GM18511 (cell line): ENCODE data around the gene TMEM255A.

Experiments used
- ATAC-seq: cut with Tn5 transposase; IDR thresholded peaks from one replicate; pipeline ENCODE4 v1.9.1; 2021; ENCODE audit warnings: mild to moderate bottlenecking, moderate library complexity; ENCODE audit not compliant: unreplicated experiment

TMEM255A gene

DNA sequence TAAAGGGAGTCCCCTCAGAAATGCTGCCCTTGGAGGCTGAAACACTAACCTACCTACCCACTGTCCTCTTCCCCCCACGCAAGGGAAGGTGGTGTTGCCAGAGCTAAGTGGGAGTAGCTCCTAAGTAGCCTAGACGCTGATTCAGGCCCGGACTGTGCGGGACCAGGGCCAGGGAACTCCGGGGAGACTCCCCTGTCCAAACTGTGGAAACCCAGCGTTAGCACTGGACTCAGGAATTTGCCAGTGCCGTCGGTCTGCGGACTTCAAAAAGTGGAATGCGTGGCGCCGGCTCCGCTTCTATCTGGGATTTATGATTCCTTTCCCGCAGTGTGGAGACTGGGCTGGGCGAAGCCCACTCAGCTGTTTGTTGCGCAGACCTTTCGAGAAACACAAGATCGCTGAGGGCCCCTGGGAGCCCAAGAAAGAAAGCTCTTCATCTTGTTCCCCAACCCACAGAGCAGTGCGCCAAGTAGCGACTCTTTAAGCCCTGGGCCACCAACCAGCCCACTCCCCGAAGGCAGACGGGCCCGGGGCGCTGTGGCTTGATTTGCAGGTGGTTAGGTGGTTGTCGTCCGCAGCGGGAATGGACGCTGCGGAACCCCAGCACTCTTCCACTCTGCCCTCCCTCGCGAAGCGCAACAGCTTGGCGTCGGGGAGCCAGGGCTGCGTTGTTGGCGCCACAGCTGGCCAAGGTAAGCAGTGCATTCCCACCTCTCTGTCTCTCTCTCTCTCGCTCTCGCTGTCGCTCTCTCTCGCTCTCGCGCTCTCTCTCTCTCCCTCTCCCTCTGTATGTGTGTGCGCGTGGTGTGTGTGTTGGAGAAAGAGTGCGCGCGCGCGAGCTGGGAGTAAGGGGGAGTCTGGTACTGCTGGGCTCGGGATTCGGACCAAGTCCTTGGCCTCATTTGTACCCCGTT is 2.0 kb downstream of the TMEM255A start:
- peak; percentile 93 for ATAC-seq

DNA sequence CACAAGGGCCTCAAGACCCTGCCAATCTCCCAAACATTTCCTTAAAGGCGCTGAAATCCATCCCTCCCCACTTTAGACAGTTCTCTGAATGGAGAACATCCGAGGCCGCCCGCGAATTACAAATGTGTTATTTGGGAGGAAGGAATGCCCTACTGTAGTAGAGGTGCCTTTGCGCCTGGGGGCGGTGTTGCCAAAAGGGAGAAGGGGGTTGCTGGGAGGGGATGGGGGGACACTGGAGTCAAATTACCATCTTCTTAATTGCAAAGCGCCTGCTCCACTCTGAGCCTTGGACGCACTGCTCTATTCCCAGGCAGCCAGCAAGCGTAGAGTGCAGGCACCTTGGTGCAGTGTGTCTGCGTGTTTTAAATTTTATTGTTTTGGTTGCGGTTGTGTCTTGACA is 2.7 kb downstream of the TMEM255A start:
- no peak for ATAC-seq

DNA sequence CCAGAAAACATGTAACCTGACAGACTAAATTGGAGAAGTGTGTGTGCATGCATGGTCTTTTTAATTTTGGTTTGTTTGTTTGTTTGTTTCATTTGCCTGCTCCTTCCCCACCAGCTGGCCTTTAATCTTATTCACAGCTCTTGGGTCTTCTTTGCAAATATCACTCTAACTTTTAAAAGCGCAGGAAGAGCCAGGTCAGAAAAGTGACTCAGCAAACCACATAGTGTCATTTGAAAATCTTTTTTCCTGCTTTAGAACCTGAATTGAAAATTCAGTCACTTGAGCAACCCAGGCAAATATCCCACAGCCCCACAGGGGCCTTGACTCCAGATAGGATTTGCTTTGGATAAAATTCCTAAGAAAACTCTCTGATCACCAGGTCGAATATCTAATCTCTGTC is 4.6 kb downstream of the TMEM255A start:
- ATAC-seq = no peak

DNA sequence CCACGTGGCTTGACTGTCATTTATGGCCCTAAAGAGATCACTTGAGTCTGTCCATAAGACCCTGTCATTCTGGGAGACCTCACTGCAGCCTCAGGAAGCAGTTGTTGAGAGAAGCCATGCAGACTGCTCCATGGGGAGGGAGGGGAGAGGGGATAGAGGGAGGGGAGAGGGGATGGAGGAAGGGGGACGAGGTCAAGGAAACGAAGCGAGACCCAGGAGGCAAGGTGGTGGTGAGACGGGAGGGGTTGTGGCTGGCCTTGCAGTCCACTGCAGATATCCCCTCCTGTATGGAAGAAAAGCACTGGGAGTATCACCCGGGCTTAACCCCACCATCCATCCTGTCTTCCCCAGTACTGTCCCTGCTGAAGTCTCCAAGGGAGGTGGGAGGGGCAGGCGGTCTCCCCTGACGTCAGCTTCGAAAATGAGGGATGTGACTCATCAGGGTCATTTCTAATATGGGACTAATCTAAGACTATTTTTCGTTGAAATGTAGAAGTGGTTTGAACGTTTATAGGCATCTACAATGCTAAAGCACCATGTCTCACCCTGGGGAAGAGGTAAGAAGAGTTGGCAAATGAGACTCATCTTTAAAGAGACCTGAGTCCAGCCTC is 5.6 kb downstream of the TMEM255A start:
- no peak for ATAC-seq

DNA sequence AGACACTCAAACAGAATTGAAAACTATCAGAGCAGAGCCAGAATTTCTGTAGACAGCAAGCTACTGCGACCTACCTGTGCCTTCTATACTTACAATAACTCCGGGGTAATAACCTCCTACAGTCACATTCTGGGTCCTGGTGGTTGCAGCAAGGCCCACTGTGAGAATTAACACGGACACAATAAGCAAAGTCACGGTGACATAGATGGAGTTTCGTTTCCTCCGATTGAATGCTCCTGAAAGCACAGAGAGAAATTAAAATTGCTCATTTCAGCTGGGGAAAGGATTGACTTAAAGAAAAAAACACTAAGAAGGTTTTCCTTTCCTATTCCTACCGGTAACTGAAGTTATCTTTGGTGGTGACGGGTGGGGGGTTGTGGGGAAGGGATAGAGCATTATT is 7.0 kb downstream of the TMEM255A start:
- ATAC-seq = peak; percentile 33

DNA sequence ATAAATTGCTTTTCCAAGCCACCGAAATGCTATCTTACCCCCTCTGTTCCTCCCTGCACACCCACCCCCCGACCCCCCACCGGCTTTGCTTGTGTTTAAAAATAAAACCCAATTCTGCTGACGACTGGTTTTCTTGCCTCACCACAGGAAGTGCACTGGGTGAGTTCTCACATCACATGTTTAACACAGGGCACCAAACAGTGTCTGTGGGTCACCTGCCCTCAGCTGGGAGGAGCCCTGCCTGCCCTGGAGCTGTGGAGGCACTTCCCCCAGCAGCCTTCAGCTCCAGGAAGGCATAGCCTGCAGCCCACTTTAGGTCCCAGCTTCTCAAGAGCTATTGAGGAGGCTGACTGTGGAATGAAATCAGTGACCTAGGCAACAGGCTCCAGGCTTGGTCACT is 8.8 kb downstream of the TMEM255A start:
- ATAC-seq = peak; percentile 93

DNA sequence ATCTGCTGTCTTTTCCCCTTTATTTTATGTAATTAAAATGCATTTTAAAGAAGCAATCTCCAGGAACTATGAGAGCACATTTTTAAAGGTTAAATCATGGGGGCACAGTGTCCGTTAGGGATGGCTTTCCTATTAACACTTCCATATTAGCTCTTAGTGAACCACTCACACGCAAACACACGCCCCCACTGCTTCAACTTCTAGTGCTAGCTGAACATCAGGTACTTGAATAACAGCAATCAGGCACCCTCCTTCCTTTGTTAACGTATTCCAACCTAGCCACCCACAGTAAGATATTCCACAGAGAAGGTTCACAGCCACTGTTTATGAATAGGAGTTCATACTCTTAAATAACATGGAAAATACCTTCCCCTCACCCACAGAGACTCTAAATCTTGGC is 9.3 kb downstream of the TMEM255A start:
- peak; percentile 26 for ATAC-seq

DNA sequence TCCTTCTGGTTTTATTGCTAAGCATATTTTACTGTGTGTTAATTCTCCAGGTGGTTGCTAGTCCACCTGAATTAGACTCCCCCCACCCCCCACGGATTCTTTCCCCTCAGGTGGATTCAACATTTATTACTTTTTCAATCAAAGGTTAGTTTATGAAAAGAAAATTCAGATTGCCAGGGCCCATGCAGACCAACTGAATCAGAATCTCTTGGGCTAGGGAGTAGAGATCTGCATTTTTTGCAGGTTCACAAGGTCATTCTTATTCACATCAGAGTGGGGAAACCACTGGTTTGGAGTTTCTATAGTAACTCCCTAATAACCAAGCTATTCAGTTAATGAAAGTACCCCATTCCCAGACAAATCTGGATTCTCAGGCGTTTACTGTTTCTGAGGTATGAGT is 9.8 kb downstream of the TMEM255A start:
- no peak for ATAC-seq

DNA sequence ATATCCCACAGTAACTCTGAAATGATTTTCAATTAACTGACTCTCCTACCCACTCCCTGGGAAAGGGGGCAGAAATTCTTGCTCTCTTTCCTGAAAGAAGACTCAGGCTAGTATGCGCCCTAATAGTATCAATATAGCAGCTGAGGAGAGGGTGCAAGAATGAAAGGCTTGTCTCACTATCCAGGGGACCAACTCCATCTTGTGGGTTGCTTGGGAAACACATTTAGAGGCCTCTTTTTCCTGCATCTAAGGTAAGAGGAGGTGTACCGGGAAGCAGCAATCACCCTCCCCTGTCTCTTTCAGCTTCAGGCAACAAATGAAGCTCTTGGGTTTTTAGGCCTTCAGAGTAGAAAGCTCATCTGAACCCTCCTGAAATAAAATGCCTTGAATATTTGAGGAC is 11.3 kb downstream of the TMEM255A start:
- ATAC-seq = no peak

DNA sequence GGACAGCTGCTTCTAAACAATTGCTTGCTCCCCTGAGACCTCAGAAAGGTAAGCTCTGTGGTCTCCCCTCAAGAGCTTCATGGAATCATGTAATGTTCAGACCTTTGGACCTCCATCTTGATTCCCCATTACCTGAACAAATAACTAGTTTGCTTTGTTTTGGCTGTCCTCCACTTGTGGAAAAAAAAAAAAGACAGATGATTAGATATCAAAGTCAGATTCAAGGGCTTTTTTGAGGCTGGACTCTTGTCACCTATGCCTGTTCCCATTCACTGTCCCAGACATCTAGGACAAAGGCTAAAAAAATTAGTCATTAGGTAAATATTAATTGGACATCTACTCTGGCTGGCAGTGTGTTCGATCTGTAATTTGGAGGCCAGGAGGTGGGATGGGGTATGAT is 13.3 kb downstream of the TMEM255A start:
- ATAC-seq = no peak

DNA sequence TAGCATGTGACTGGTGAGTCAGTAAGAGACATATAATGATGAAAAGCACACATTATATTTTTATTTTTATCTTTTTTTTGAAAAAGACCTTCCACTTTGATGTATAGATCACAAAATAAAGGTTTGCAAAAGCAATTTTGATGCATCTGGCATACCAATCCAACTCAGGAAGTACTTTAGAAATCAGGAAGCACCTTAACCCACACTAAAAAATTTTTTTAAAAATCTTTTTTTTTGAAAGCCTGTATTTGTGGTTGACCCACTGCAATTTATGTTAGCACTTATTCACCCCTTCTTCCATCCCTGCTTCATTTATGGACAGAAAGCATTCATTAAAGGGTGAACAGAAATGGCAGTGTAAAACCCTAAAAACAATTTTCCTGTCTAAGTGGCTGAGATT is 16.6 kb downstream of the TMEM255A start:
- no peak for ATAC-seq

DNA sequence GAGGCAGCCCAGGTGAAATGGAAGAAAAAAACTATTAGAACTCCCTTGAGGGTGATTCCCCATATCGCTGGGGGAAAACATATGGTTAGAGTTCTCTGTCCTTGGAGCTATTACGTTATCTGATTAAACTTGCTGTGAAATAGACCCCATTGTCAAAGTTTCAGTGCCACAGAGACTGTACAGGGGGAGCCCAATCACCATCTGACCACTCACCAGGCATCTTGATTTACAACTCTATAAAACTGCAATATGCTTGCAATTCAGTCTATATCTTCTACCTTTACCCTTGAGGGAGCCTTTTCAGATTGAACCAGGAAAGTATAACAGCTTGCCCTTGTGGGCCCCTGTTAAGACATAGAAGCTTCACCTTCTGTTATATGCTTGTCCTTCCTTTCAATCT is 18.2 kb downstream of the TMEM255A start:
- ATAC-seq = no peak

DNA sequence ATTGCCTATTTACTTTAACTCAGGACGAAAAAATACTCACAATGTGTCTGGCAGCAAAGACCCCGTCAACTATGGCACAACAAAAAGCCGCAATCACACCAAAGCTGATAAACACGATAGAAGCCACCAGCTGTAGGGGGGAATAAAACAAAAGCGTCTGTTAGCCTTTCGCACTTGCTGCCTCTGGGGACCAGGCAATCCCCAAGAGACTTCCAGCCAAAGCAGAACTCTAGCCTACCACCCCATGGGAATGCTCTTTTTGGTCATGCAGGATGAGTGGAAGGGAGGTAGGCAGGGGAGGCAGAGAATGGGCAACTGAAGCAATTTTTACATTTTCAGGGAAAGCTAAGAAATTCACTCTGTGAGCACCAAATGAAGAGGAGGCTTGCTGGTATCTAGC is 20.1 kb downstream of the TMEM255A start:
- ATAC-seq = no peak

DNA sequence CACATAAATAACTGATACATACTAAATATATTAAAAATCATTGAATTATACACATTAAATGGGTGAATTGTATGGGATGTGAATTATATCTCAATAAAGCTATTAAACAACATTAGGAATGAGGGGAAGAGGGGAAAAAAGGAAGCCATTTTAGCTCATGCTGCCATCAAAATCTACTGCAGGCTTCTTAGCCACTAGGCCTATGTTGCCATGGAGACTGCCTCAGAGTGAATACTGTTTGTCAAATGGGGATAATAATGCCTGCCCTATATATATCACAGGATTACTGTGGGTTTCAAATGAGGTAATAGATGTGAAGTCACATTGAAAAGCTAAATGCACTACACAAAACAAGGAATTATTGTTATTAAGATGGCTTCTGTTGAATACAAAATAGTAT is 21.2 kb downstream of the TMEM255A start:
- no peak for ATAC-seq

DNA sequence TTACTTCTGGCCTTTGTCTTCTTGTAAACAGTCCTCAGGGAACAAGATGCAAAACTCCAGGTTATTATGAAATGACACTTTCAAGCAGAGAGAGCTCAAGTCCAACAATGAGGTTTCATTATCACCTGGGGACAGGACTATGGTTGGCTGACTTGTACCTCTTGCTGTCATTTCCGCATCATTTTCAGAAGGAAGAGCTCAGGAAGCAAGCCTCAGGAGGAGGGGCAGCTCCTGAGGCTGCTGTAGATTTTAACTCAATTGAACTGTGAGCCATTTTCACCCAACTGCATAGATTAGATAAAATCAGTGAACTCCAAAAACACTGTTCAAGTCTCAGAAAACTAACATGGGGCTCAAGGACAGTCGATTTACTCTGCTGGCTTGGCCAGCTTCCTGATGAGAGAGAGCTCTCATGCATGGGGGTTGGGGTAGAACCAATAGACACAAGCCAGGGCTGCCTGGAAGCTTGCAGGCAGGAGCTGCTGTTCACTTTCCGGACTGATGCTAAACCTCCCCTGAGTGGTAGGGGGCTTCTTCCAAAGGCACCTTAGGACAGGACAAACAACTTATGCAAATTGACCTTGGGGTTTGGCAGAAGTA is 23.6 kb downstream of the TMEM255A start:
- peak; percentile 76 for ATAC-seq

DNA sequence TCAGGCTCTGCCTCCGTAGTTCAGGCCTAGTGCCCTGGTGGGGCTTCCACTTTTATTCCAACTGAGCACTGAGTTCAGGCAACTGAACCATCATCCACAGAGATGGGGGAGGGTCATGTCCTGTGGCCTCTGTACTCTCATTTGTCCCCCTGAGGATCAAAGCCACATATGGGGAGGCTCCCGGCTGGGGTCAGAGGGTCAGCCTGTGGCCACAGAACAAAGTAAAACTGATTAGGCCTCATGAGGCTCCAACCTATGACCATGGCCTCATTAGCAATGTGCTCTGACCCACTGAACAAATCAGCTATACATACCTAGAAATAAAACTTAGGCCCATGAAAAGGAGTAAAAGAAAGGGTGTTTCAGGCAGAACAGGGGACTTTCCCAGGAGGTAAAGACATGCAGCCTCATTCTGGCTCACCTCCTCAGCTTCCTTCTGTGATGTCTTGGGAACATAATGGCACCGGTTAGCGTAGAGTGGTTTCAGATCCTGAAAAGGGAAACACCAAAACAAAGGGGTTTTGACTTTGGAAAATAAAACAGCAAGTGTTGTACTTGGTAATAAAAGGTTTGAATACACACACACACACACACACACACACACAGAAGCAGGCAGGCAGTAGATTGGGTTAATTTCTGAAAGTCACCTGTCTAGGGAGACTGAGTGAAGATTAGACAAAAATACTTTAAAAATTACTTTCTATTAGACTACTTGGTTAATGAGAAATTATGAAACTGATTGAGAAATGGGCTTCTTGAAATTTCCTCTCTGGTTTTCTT is 24.3 kb downstream of the TMEM255A start:
- peak; percentile 55 for ATAC-seq

DNA sequence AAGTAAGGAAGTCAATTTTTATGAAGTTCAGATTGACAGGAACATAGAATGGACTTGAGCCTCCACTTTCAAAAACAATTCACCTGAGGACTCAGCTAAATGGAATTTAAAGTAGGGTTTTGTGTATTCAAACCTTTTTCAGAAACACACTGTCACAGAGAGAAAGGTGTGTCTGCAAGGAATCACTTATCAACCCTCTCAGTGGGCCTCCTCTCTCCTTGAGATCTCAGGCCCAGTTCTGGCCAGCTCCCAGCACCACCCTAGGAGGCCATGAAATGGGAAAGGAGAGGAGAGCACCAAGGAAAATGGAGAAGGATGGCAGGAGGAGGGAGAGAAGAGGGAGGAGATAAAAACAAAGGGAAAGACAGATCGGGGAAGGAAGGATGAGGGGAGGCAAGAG is 28.6 kb downstream of the TMEM255A start:
- no peak for ATAC-seq

DNA sequence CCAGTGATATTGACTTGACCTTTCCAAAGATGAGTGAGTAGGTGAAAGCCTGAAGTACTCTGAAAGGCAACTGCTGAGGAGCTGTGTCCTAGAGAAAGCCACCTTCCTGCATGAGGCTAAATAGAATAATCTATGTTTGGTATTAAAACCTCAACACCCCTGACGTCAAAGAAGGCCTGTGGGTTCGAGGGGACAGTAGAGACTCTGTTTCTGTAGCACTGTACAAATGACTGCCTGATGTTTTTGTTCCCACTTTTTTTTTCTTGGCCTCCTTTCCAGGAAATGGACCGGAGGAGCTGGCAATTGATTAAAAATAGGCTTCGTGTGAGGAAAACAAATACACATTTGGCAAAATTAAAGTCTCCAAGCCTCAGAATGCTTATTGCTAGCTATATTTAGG is 29.5 kb downstream of the TMEM255A start:
- ATAC-seq = no peak

DNA sequence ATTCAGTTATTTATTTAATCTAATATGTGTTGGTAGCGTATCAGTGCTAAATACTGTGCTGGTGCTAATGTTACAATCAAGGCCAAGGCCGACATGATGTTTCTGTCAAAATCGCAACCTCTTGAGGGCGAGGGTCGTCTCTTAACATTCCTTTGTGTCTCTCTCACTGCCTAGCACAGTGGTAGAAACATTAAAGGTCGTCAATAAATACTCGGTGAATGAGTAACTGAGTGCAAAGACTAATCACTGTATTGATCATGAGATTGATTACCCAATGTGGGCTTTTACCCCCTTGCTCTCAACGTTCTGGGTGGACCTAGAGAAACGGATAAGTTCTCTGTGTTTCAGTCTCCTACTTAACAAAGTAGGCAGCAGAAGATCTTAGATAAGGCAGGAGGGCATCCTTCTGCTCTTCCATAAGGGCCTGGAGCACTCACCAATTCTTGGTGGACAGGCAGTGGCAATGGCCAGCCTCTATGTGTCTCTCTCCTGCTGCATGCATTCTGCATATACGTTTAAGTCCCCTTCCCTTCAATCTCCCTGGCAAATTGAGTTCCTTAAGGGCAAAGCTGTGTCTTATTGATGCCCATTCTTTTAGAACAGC is 30.1 kb downstream of the TMEM255A start:
- ATAC-seq = no peak

DNA sequence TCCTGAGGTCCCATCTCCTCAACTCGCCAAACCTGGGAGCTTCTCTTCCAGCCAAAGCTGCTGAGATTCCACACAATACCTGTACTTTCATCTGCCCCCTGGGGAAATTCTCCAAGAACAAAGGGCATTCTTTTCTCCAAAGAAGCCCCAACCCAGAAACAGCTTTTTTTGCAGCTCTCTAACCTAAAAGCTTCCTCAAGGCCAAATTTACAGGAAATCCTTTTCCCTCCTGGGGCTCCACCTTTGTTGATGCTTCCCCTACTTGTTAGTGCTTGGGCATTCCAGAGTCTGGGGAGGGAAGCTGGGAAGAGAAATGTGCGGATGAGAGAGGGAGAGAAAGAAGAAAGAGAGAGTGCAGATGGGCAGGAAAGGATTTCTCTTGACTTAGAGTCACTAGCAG is 36.3 kb downstream of the TMEM255A start:
- no peak for ATAC-seq

DNA sequence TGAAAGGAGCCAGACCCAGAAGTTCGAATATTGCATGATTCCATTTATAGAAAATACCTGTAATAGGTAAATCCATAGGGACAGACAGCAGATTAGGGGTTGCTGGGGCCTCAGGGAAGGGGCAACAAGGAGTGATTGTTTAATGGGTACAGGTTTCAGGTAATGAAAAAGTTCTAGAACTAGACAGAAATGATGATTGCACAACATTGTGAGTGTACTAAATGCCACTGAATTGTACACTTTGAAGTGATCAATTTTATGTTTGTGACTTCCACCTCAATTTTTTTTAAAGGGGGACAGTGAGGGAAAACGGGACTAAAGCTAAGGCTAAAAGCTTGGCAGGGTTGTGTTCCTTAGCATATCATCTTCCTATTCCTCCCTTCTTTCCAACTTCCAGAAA is 37.1 kb downstream of the TMEM255A start:
- no peak for ATAC-seq
